ENCODE data around the gene DYRK1B.
A peak's percentile ranks its signal among the peaks of the same experiment; 100 is the strongest.

DYRK1B gene

DNA sequence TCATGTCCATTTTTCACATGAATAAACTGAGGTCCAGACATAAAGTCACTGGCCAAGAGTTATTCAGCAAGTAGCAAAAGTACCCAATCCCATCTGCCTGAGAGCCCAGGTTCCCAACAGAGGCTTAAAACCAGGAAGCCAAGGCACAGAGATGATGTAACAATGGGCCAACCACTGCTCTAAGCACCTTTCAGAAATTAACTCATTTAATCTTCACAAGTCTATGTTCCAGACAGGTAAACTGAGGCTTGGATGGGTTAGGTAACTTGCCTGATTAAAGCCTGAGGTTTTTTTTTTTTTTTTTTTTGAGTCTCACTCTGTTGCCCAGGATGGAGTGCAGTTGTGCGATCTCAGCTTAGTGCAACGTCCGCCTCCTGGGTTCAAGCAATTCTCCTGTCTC is 4.0 kb upstream of the DYRK1B start:
- no peak overlapping the region for H3K23ac ChIP-seq (ENCODE audit: low read length in 2 of 2)
- no CpG with 5 or more reads among the region's 3 CpGs for WGBS
- no peak overlapping the region for H3K27ac ChIP-seq (ENCODE audit: low read length, poor library complexity, severe bottlenecking)
- no peak overlapping the region for H3K4me2 ChIP-seq (ENCODE audit: low read length, poor library complexity, severe bottlenecking)
- H3K4me3 ChIP-seq (ENCODE audit: insufficient read depth in 1 of 2, low read depth in 1 of 2, low read length in 2 of 2) = no peak overlapping the region
- peaks cover 51 to 59% of the 10 kb centered on the region in 2 experiments for H3K36me3 ChIP-seq (ENCODE audit: control insufficient read depth in 1 of 2, insufficient read depth in 2 of 2, low read depth in 1 of 2, low read length in 2 of 2)
- H3K27me3 ChIP-seq (ENCODE audit: control insufficient read depth in 1 of 2, insufficient read depth in 1 of 2, low read length in 2 of 2) = no peaks in the 10 kb centered on the region
- peaks cover 7% of the 10 kb centered on the region for H3K4me1 ChIP-seq (ENCODE audit: control insufficient read depth, insufficient read depth, low read depth, low read length)
- no peak overlapping the region for H2BK12ac ChIP-seq (ENCODE audit: low read length in 2 of 2)
- H4K91ac ChIP-seq (ENCODE audit: low read length) = no peak overlapping the region
- no peak overlapping the region for H2BK5ac ChIP-seq (ENCODE audit: low read depth, low read length, poor library complexity, severe bottlenecking)
- H4K8ac ChIP-seq (ENCODE audit: low read length) = no peak overlapping the region
- no peak overlapping the region for H3K9ac ChIP-seq (ENCODE audit: low read length)
- no peak overlapping the region for H2BK15ac ChIP-seq (ENCODE audit: low read depth, poor library complexity, severe bottlenecking)
- no peak overlapping the region for H3K4ac ChIP-seq (ENCODE audit: low read depth in 1 of 2, low read length in 2 of 2)
- no peaks in the 10 kb centered on the region for H3K9me3 ChIP-seq (ENCODE audit: control insufficient read depth, low read length)
- peaks cover 31% of the 10 kb centered on the region for H3K79me1 ChIP-seq (replicated peaks; ENCODE audit: low read length, poor library complexity, severe bottlenecking)
- H3K18ac ChIP-seq (ENCODE audit: low read depth in 1 of 2, low read length in 2 of 2) = no peak overlapping the region
- H2BK120ac ChIP-seq (ENCODE audit: low read depth, low read length) = no peak overlapping the region
- no peak for DNase-seq
- H2AK5ac ChIP-seq (ENCODE audit: low read length, severe bottlenecking) = no peak overlapping the region
- no peak overlapping the region for H3K14ac ChIP-seq (ENCODE audit: low read length in 2 of 2)
- no peak overlapping the region for H2AFZ ChIP-seq (ENCODE audit: low read depth, low read length)

DNA sequence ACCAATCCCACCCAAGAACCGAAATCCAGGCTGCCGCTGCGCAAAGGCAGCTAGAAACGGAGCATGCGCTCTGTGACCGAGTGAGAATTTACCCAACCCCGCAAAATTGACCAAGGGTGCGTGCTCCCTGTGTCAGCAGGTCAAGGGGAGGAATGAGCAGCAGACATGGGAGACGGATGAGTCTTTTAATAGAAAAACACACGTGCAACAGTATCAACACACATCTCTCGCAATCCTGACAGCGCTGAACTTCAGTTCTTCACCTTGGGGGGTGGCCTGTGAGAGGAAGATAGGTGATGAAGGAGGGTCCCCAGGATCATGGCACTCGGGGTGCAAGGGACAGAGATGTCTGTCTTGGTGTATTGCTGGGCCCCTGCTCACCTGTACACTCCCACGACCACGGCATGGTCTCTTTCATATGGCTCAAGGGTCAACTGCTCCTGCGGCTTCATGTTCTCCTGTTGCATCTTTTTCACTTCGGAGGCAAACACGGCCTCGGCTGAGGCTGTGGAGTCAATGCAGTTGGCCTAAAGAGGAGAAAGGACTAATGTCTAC is 402 bp upstream of the DYRK1B start:
- no peak overlapping the region for H2BK5ac ChIP-seq (ENCODE audit: low read depth, low read length, poor library complexity, severe bottlenecking)
- no peak overlapping the region for H2BK120ac ChIP-seq (ENCODE audit: low read depth, low read length)
- H3K9ac ChIP-seq (ENCODE audit: low read length) = peak overlapping the region; percentile 16
- no peak overlapping the region for H3K14ac ChIP-seq (ENCODE audit: low read length in 2 of 2)
- no peak overlapping the region for H3K18ac ChIP-seq (ENCODE audit: low read depth in 1 of 2, low read length in 2 of 2)
- H3K36me3 ChIP-seq (ENCODE audit: control insufficient read depth in 1 of 2, insufficient read depth in 2 of 2, low read depth in 1 of 2, low read length in 2 of 2) = peaks cover 61 to 75% of the 10 kb centered on the region in 2 experiments
- DNase-seq = no peak
- H3K4me2 ChIP-seq (ENCODE audit: low read length, poor library complexity, severe bottlenecking) = no peak overlapping the region
- H4K91ac ChIP-seq (ENCODE audit: low read length) = no peak overlapping the region
- no peak overlapping the region for H3K23ac ChIP-seq (ENCODE audit: low read length in 2 of 2)
- peak overlapping the region; percentile 58 for H2AFZ ChIP-seq (ENCODE audit: low read depth, low read length)
- 52% methylated on average over 18 of the region's 19 CpGs for WGBS
- peak overlapping the region in 1 of 2 experiments; percentile 63 for H3K4ac ChIP-seq (ENCODE audit: low read depth in 1 of 2, low read length in 2 of 2)
- H3K79me1 ChIP-seq (replicated peaks; ENCODE audit: low read length, poor library complexity, severe bottlenecking) = peaks cover 37% of the 10 kb centered on the region
- peak overlapping the region; percentile 23 for H2AK5ac ChIP-seq (ENCODE audit: low read length, severe bottlenecking)
- peaks cover 14% of the 10 kb centered on the region for H3K4me1 ChIP-seq (ENCODE audit: control insufficient read depth, insufficient read depth, low read depth, low read length)
- H2BK15ac ChIP-seq (ENCODE audit: low read depth, poor library complexity, severe bottlenecking) = no peak overlapping the region
- H3K9me3 ChIP-seq (ENCODE audit: control insufficient read depth, low read length) = no peaks in the 10 kb centered on the region
- peak overlapping the region; percentile 94 for H4K8ac ChIP-seq (ENCODE audit: low read length)
- H2BK12ac ChIP-seq (ENCODE audit: low read length in 2 of 2) = no peak overlapping the region
- peak overlapping the region in 1 of 2 experiments; percentile 96 for H3K4me3 ChIP-seq (ENCODE audit: insufficient read depth in 1 of 2, low read depth in 1 of 2, low read length in 2 of 2)
- no peaks in the 10 kb centered on the region for H3K27me3 ChIP-seq (ENCODE audit: control insufficient read depth in 1 of 2, insufficient read depth in 1 of 2, low read length in 2 of 2)
- H3K27ac ChIP-seq (ENCODE audit: low read length, poor library complexity, severe bottlenecking) = peak overlapping the region; percentile 9

DNA sequence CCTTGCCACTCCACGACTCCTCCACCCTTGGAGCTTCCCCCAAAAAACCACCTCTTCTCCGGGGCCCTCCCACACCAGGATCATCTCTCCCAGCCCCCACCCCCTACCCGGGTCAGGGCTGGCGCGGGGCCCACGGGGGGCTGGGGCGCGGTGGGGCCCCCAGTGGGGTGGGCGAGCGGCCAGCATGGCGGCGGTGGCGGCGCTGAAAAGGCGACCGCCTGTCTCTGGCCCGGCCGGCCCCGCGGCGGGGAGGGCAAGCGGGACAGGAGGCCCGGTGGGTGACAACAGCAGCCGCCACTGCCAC is 850 bp downstream of the DYRK1B start:
- 6% methylated on average over 16 of the region's 24 CpGs for WGBS

DNA sequence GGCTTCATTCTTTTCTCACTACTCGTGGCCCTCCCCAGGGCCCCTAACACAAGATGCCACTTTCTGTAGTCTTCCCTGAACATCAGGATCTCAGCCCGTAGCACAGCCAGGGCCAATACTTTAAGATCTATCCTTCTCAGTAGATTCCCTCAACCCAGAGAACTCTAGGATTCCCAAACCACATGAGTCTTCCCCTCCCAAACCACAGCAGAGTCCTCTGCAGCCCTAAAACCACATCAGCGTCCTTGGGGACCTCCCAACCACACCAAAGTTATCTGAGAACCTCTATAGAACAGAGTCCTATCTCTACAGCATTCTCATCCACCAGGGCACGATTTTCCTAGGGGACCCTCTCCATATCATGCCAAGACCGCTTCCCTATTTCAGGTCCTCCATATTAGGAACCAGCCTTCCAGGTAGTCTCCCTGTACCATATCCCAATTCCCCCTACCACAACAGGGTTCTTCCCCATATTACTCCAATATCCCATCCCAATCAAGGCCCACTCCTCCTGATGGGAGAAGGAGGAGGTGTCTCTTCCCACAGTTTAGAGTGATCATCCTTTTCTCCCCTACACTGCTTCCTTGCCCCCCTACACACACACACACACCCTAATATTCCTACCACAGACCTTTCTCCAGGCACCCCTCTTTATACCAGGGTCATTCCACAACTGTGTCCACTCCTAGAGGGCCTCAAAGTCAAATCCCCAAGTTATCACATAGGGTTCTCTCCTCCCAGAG is 1.4 kb downstream of the DYRK1B start:
- WGBS = 89% methylated on average over 5 of the region's 5 CpGs
- no peak overlapping the region for H4K91ac ChIP-seq (ENCODE audit: low read length)
- peak overlapping the region; percentile 21 to 28 for H2BK12ac ChIP-seq (ENCODE audit: low read length in 2 of 2)
- DNase-seq = peak; percentile 19
- H3K36me3 ChIP-seq (ENCODE audit: control insufficient read depth in 1 of 2, insufficient read depth in 2 of 2, low read depth in 1 of 2, low read length in 2 of 2) = peaks cover 59 to 75% of the 10 kb centered on the region in 2 experiments
- H3K27ac ChIP-seq (ENCODE audit: low read length, poor library complexity, severe bottlenecking) = peak overlapping the region; percentile 47
- peak overlapping the region; percentile 98 for H3K9ac ChIP-seq (ENCODE audit: low read length)
- peak overlapping the region in 1 of 2 experiments; percentile 22 for H3K4ac ChIP-seq (ENCODE audit: low read depth in 1 of 2, low read length in 2 of 2)
- no peak overlapping the region for H2BK5ac ChIP-seq (ENCODE audit: low read depth, low read length, poor library complexity, severe bottlenecking)
- H3K14ac ChIP-seq (ENCODE audit: low read length in 2 of 2) = peak overlapping the region in 1 of 2 experiments; percentile 48
- no peak overlapping the region for H3K23ac ChIP-seq (ENCODE audit: low read length in 2 of 2)
- peak overlapping the region; percentile 7 for H2AK5ac ChIP-seq (ENCODE audit: low read length, severe bottlenecking)
- H3K4me3 ChIP-seq (ENCODE audit: insufficient read depth in 1 of 2, low read depth in 1 of 2, low read length in 2 of 2) = peak overlapping the region; percentile 77 to 96
- no peak overlapping the region for H2BK15ac ChIP-seq (ENCODE audit: low read depth, poor library complexity, severe bottlenecking)
- H3K4me1 ChIP-seq (ENCODE audit: control insufficient read depth, insufficient read depth, low read depth, low read length) = peaks cover 19% of the 10 kb centered on the region
- peaks cover 34% of the 10 kb centered on the region for H3K79me1 ChIP-seq (replicated peaks; ENCODE audit: low read length, poor library complexity, severe bottlenecking)
- H3K18ac ChIP-seq (ENCODE audit: low read depth in 1 of 2, low read length in 2 of 2) = peak overlapping the region; percentile 4 to 79
- H3K9me3 ChIP-seq (ENCODE audit: control insufficient read depth, low read length) = no peaks in the 10 kb centered on the region
- no peak overlapping the region for H4K8ac ChIP-seq (ENCODE audit: low read length)
- H3K27me3 ChIP-seq (ENCODE audit: control insufficient read depth in 1 of 2, insufficient read depth in 1 of 2, low read length in 2 of 2) = no peaks in the 10 kb centered on the region
- H2BK120ac ChIP-seq (ENCODE audit: low read depth, low read length) = no peak overlapping the region
- H2AFZ ChIP-seq (ENCODE audit: low read depth, low read length) = no peak overlapping the region
- peak overlapping the region; percentile 71 for H3K4me2 ChIP-seq (ENCODE audit: low read length, poor library complexity, severe bottlenecking)

More for the DNA sequence above, 850 bp downstream of the DYRK1B start:
- Histone ChIP-seq H2BK15ac (ENCODE audit: low read depth, poor library complexity, severe bottlenecking) (peak overlapping the region; percentile 91), H3K4me3 (ENCODE audit: insufficient read depth in 1 of 2, low read depth in 1 of 2, low read length in 2 of 2) (peak overlapping the region; percentile 77 to 96), H2BK12ac (ENCODE audit: low read length in 2 of 2) (peak overlapping the region; percentile 21 to 31), H3K4ac (ENCODE audit: low read depth in 1 of 2, low read length in 2 of 2) (peak overlapping the region in 1 of 2 experiments; percentile 92), H3K36me3 (ENCODE audit: control insufficient read depth in 1 of 2, insufficient read depth in 2 of 2, low read depth in 1 of 2, low read length in 2 of 2) (peaks cover 58 to 75% of the 10 kb centered on the region in 2 experiments), H2BK120ac (ENCODE audit: low read depth, low read length) (peak overlapping the region; percentile 96), H3K18ac (ENCODE audit: low read depth in 1 of 2, low read length in 2 of 2) (peak overlapping the region; percentile 4 to 93), H2BK5ac (ENCODE audit: low read depth, low read length, poor library complexity, severe bottlenecking) (peak overlapping the region; percentile 75), H4K91ac (ENCODE audit: low read length) (peak overlapping the region; percentile 94), H2AFZ (ENCODE audit: low read depth, low read length) (peak overlapping the region; percentile 58), H3K27ac (ENCODE audit: low read length, poor library complexity, severe bottlenecking) (peak overlapping the region; percentile 47), H3K14ac (ENCODE audit: low read length in 2 of 2) (peak overlapping the region in 1 of 2 experiments; percentile 83), H3K79me1 (replicated peaks; ENCODE audit: low read length, poor library complexity, severe bottlenecking) (peaks cover 31% of the 10 kb centered on the region), H3K27me3 (ENCODE audit: control insufficient read depth in 1 of 2, insufficient read depth in 1 of 2, low read length in 2 of 2) (no peaks in the 10 kb centered on the region), H3K9me3 (ENCODE audit: control insufficient read depth, low read length) (no peaks in the 10 kb centered on the region), H4K8ac (ENCODE audit: low read length) (peak overlapping the region; percentile 79), H2AK5ac (ENCODE audit: low read length, severe bottlenecking) (peak overlapping the region; percentile 7), H3K4me1 (ENCODE audit: control insufficient read depth, insufficient read depth, low read depth, low read length) (peaks cover 18% of the 10 kb centered on the region), H3K23ac (ENCODE audit: low read length in 2 of 2) (peak overlapping the region in 1 of 2 experiments; percentile 77), H3K4me2 (ENCODE audit: low read length, poor library complexity, severe bottlenecking) (peak overlapping the region; percentile 71), H3K9ac (ENCODE audit: low read length) (peak overlapping the region; percentile 98)
- DNase-seq = no peak
